H7 (cell line): ENCODE data around the gene PLSCR2. TPM values are rescaled to one million over a fixed set of nuclear protein-coding genes. Genes with fewer than 3 reads are reported as not detected.
"Not testable (repeated sequence)": the region's sequence is repeated elsewhere in the genome, so short reads cannot be mapped to it uniquely, and the experiment has no call there.

ENCODE experiments used
- DNase-seq: peaks from one replicate; pipeline ENCODE4 v3.0.0; 2012
- H3K27me3 ChIP-seq: 2 replicates; pipeline ENCODE4 v1.6.0; 2011; ENCODE audit warnings: mild to moderate bottlenecking, low read length; ENCODE audit not compliant: control insufficient read depth, insufficient read depth
- H3K36me3 ChIP-seq: replicated peaks from 2 replicates; pipeline ENCODE4 v1.5.1; 2011; ENCODE audit warnings: low read length; ENCODE audit not compliant: control insufficient read depth, insufficient read depth
- H3K4me3 ChIP-seq: 2 replicates; pipeline ENCODE4 v1.5.1; 2011; ENCODE audit warnings: low read depth, mild to moderate bottlenecking, control low read depth, low read length, moderate library complexity; ENCODE audit not compliant: insufficient read depth
- total RNA-seq: library from RNA; depleted of rRNA; stranded (reverse); fragments of >200 nt; shearing (Covaris generic); gene quantifications from 2 replicates; pipeline ENCODE4 v1.2.3, GENCODE V29; 2014; rRNA removed

PLSCR2 gene
- total RNA-seq, 1 experiment from 2014 or later: 5.1 TPM

- not testable (repeated sequence) for H3K36me3 ChIP-seq, DNase-seq, H3K27me3 ChIP-seq, H3K4me3 ChIP-seq
Observed at GRCh38 chr3:146412711-146413110, 56.6 kb downstream of the PLSCR2 start.

DNA sequence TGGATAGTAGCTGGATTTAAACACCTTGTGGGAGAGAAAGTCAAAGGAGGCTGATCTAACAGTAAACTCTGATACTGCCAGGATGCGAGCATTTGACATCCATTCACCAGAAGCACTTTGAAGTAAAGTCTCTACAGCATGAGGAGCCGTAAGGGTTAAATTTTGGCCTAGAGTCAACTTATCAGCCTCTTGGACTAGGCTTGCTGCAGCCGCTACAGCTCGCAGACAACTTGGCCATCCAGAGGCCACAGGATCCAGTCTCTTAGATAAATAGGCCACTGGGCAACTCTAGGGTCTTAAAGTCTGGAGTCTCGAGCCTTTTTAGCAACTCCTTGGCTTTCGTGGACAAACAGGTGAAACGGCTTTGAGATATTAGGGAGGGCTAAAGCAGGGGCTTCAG lies 61.4 kb downstream of the PLSCR2 start:
- Histone ChIP-seq H3K4me3 (no peak overlapping the region), H3K36me3 (no peaks in the 10 kb centered on the region), H3K27me3 (no peaks in the 10 kb centered on the region)
- DNase-seq: no peak

DNA sequence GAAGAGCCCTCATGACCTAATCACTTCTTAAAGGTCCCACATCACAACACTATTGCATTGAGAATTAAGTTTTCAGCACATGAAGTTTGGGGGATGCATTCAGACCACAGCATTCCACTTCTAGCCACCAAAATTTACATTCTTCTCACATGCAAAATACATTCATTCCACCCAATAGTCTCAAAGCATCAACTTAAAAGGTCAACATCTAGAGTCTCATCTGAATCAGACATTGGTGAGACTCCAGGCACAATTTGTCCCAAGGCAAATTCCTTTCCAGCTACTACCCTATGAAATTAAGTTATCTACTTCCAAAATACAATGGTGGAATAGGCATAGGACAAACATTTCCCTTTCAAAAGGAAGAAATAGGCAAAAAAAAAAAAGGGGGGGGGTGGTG lies 64.9 kb downstream of the PLSCR2 start:
- H3K27me3 ChIP-seq: no peaks in the 10 kb centered on the region
- DNase-seq: no peak
- no peaks in the 10 kb centered on the region for H3K36me3 ChIP-seq
- H3K4me3 ChIP-seq: no peak overlapping the region

- no peak overlapping the region for H3K4me3 ChIP-seq
- no peaks in the 10 kb centered on the region for H3K27me3 ChIP-seq
- no peak for DNase-seq
- no peaks in the 10 kb centered on the region for H3K36me3 ChIP-seq
Observed at GRCh38 chr3:146403792-146404191, 65.6 kb downstream of the PLSCR2 start.

DNA sequence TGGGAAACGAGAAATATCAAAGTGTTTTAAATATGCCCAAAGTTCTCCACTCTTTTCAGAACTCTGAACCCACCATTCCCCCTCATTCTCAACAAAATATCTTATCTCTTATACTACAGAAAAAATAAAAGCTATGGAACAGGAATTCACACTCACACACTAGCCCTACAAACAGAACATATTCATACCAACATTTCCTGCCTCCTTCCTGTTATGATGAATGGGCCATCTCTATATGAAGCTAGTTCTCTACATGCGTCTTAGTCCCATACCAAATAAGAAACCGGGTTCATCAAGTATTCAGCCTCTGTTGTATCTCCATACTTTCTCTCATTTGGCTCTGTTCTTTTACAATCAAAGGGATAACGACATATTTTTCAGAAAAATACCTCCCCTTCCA lies 72.6 kb downstream of the PLSCR2 start:
- H3K27me3 ChIP-seq: no peaks in the 10 kb centered on the region
- no peak for DNase-seq
- no peaks in the 10 kb centered on the region for H3K36me3 ChIP-seq
- no peak overlapping the region for H3K4me3 ChIP-seq

GRCh38 chr3:146395164-146395563 lies 74.2 kb downstream of the PLSCR2 start:
- no peaks in the 10 kb centered on the region for H3K36me3 ChIP-seq
- DNase-seq: no peak
- H3K27me3 ChIP-seq: no peaks in the 10 kb centered on the region
- H3K4me3 ChIP-seq: no peak overlapping the region

- DNase-seq: no peak
- Histone ChIP-seq H3K36me3 (no peaks in the 10 kb centered on the region), H3K27me3 (no peaks in the 10 kb centered on the region)
Observed at GRCh38 chr3:146390957-146391356, 78.4 kb downstream of the PLSCR2 start.

DNA sequence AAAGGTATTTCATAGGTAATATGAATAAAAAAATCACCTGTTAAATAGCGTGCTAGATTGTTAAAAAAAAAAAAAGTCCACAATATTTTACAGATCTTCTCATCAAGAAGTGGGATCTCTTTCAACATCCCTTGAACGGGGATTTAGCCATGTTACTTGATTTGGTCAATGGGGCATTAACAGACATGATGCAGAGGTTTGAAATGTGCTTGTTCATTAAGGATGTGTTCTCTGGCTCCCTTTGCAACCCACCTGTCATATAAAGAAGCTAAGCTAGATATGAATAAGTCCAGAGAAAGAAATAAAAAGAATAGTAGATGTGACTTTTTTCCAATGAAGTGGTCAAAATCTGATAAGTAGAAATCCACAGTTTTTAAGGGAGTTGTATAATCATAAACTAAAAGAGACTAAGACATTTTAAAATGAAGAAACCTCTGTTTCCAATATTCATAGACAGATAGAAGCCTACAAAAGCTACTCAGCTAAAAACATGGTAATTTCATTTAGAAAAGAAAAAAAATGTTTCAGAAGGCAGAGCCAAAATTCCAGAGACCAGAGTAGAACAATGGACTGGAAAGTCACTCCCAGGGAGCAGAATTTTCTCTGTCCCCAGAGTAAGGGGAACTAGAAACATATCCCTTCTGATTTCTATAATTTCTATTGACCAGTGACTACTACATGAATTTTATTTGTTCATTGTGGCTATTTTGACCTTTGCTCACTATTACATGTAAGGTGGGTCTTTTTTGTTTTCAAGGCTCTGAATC lies 79.2 kb downstream of the PLSCR2 start:
- Histone ChIP-seq H3K36me3 (no peaks in the 10 kb centered on the region), H3K4me3 (no peak overlapping the region), H3K27me3 (no peaks in the 10 kb centered on the region)
- no peak for DNase-seq

More at GRCh38 chr3:146390957-146391356, 78.4 kb downstream of the PLSCR2 start:
- H3K4me3 ChIP-seq: no peak overlapping the region

DNA sequence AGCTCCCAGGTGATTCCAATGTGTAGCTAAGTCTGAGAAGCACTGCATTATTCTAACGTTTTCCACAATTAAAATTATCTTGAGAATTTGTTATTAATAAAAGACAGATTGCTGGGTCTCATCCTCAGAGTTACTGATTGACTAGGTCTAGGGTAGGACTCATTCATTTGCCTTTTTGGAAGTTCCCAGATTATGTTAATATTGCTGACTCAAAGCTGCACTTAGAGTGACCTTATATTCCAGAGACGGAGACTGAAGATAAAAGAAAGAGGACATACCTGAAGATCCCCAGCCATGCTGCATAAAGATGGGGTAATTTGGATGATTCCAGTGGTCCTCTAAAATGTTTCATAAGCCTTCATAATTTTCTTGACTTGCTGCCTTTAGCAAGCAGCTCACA lies 81.8 kb downstream of the PLSCR2 start:
- no peaks in the 10 kb centered on the region for H3K27me3 ChIP-seq
- H3K36me3 ChIP-seq: no peaks in the 10 kb centered on the region
- no peak overlapping the region for H3K4me3 ChIP-seq
- DNase-seq: no peak

GRCh38 chr3:146386936-146387335 lies 82.4 kb downstream of the PLSCR2 start:
- DNase-seq: no peak
- H3K4me3 ChIP-seq: no peak overlapping the region

DNA sequence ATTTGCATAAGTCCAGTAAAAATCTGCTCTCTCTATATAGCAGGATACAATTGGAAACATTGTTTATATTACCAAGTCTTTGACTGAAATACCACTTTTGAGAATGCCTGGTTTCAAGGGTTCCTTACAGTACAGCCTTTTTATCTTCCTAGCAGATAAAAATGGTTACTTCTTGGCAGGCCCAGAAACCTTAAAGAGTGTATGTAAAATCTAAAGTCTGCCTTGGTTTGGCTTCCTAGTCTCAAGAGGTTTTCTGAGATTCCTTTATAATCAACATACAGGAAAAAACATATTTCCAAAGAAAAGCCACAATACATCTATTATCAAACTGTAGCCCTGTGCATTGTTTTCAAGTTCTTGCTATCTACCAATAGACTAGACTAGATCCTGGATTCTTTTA lies 84.6 kb downstream of the PLSCR2 start:
- no peaks in the 10 kb centered on the region for H3K27me3 ChIP-seq
- no peaks in the 10 kb centered on the region for H3K36me3 ChIP-seq
- no peak for DNase-seq
- no peak overlapping the region for H3K4me3 ChIP-seq

More at GRCh38 chr3:146386936-146387335, 82.4 kb downstream of the PLSCR2 start:
- Histone ChIP-seq H3K36me3 (no peaks in the 10 kb centered on the region), H3K27me3 (no peaks in the 10 kb centered on the region)

Other genes with a start within 250 kb of the PLSCR2 start
- 3.3 and 4.8 TPM in 2 replicates for gene PLSCR4, start 218.5 kb downstream of the PLSCR2 start, total RNA-seq
- gene PLSCR1, start 75.0 kb upstream of the PLSCR2 start, total RNA-seq: 60.2 and 75.2 TPM in 2 replicates
- not detected in 2 replicates for gene PLSCR5, start 135.8 kb upstream of the PLSCR2 start, total RNA-seq